Keratinocyte (primary cell): ENCODE measurements around the gene PAX5. TPM values are rescaled to one million over a fixed set of nuclear protein-coding genes. Genes with fewer than 3 reads are reported as not detected.

Experiments
- DNase-seq: peaks from one replicate; pipeline ENCODE4 v3.0.0-alpha.2; 2011; ENCODE audit warnings: low read depth, missing footprints, low spot score
- FAIRE-seq: peaks from 2 replicates; lab custom pipeline; 2011; peaks lifted over from hg19 to GRCh38; lab: Jason Lieb, UNC
- H2AFZ ChIP-seq: 2 replicates; pipeline ENCODE4 v1.6.0; 2012; ENCODE audit warnings: low read length, control low read depth, inconsistent platforms; ENCODE audit not compliant: control insufficient read depth
- H3K27ac ChIP-seq: 2 replicates; pipeline ENCODE4 v1.5.1; 2011; ENCODE audit warnings: low read length; ENCODE audit not compliant: control insufficient read depth, insufficient read depth
- H3K27me3 ChIP-seq: 3 replicates; pipeline ENCODE4 v1.6.0; 2011; ENCODE audit warnings: low read length; ENCODE audit not compliant: control insufficient read depth, insufficient read depth; ENCODE audit errors: extremely low read depth
- H3K36me3 ChIP-seq, 2 experiments: 2 replicates in 1 of 2; 3 replicates in 1 of 2; pipeline ENCODE4 v1.5.1; 2011; ENCODE audit warnings: low read length in 2 of 2, mild to moderate bottlenecking in 1 of 2; ENCODE audit not compliant: control insufficient read depth in 2 of 2, insufficient read depth in 2 of 2; ENCODE audit errors: extremely low read depth in 1 of 2
- H3K4me1 ChIP-seq: 3 replicates; pipeline ENCODE4 v1.5.1; 2011; ENCODE audit warnings: low read length; ENCODE audit not compliant: control insufficient read depth, insufficient read depth; ENCODE audit errors: extremely low read depth
- H3K4me2 ChIP-seq: 3 replicates; pipeline ENCODE4 v1.6.0; 2011; ENCODE audit warnings: low read depth, low read length; ENCODE audit not compliant: control insufficient read depth, insufficient read depth; ENCODE audit errors: extremely low read depth
- H3K4me3 ChIP-seq, 3 experiments: fragments of 200-600 bp in 1 of 3; sonication (generic) in 1 of 3; 2 replicates in 2 of 3; 3 replicates in 1 of 3; pipeline ENCODE4 v1.5.1; 2011 to 2016; ENCODE audit warnings: low read length in 3 of 3, mild to moderate bottlenecking in 3 of 3, control low read depth in 2 of 3, inconsistent platforms in 1 of 3, low read depth in 1 of 3, mixed read lengths in 1 of 3, mixed run types in 1 of 3, moderate library complexity in 1 of 3; ENCODE audit not compliant: control insufficient read depth in 2 of 3, insufficient read depth in 2 of 3; ENCODE audit errors: extremely low read depth in 1 of 3
- H3K79me2 ChIP-seq: 2 replicates; pipeline ENCODE4 v1.6.0; 2012; ENCODE audit warnings: low read length; ENCODE audit not compliant: control insufficient read depth, insufficient read depth
- H3K9ac ChIP-seq: 3 replicates; pipeline ENCODE4 v1.6.0; 2011; ENCODE audit warnings: low read length; ENCODE audit not compliant: control insufficient read depth, insufficient read depth; ENCODE audit errors: extremely low read depth
- H3K9me1 ChIP-seq: 3 replicates; pipeline ENCODE4 v1.6.0; 2011; ENCODE audit warnings: low read length; ENCODE audit not compliant: control insufficient read depth, insufficient read depth; ENCODE audit errors: extremely low read depth
- H3K9me3 ChIP-seq: 2 replicates; pipeline ENCODE4 v1.5.1; 2012; ENCODE audit warnings: low read depth, low read length; ENCODE audit not compliant: control insufficient read depth
- H4K20me1 ChIP-seq: 3 replicates; pipeline ENCODE4 v1.6.0; 2011; ENCODE audit warnings: low read length; ENCODE audit not compliant: control insufficient read depth, insufficient read depth; ENCODE audit errors: extremely low read depth
- CTCF ChIP-seq, 3 experiments: IDR thresholded peaks in 1 of 3; conservative IDR thresholded peaks in 1 of 3; optimal IDR thresholded peaks in 1 of 3; 2 replicates in 2 of 3; 3 replicates in 1 of 3; pipeline versions ENCODE3 to v1.5.1; 2011; ENCODE audit warnings: low read length in 3 of 3, mild to moderate bottlenecking in 3 of 3, moderate library complexity in 2 of 3, control low read depth in 1 of 3, inconsistent platforms in 1 of 3; ENCODE audit not compliant: insufficient read depth in 2 of 3; ENCODE audit errors: extremely low read depth in 1 of 3
- EZH2 ChIP-seq: IDR thresholded peaks from one replicate; pipeline ENCODE4 v1.6.1; 2012; ENCODE audit warnings: inconsistent platforms, mild to moderate bottlenecking, low read length, moderate library complexity
- dilution Hi-C: fragments of 300-500 bp; cut with MboI; formaldehyde crosslinking; loops from one replicate; pipeline ENCODE4 v1.7.0; 2020; ENCODE audit warnings: low sequenced_read_pairs; ENCODE audit not compliant: extremely low pct_ligation_motif_present
- polyA plus RNA-seq, 5 experiments: library from polyadenylated mRNA; depleted of rRNA in 3 of 5; stranded (reverse) in 3 of 5; stranded (forward) in 1 of 5; unstranded in 1 of 5; fragments of >200 nt; gene quantifications; 1 replicate in 1 of 5; 2 replicates in 3 of 5; 3 replicates in 1 of 5; pipeline versions ENCODE4 v1.2.1 to v1.2.3, GENCODE V29; 2011 to 2012; ENCODE audit warnings: missing spikeins in 2 of 5, low read depth in 1 of 5, low replicate concordance in 1 of 5

The PAX5 gene
- polyA plus RNA-seq, 1 donor (not counting 4 experiments of a cell fraction or from before 2014, with no cell fraction given), result not detected

- no peak overlapping the region for H3K4me2 ChIP-seq
- no peaks in the 10 kb centered on the region for H3K9me1 ChIP-seq
- H3K4me3 ChIP-seq, result no peak overlapping the region
- no peak for FAIRE-seq
- TF ChIP-seq CTCF (optimal IDR thresholded peaks at IDR 0.05 in 1 of 3, IDR thresholded peaks at IDR 0.05 in 1 of 3, conservative IDR thresholded peaks at IDR 0.05 in 1 of 3; ENCODE audit: extremely low read depth in 1 of 3, insufficient read depth in 2 of 3, low read length in 3 of 3) (no peak), EZH2 (no peak)
- dilution Hi-C loops, result no loop called here
- H3K9me3 ChIP-seq, result no peaks in the 10 kb centered on the region
- H3K4me1 ChIP-seq, result peaks cover 13% of the 10 kb centered on the region
- H2AFZ ChIP-seq, result no peak overlapping the region
- H3K27ac ChIP-seq, result no peak overlapping the region
- no peaks in the 10 kb centered on the region for H3K27me3 ChIP-seq
- H3K9ac ChIP-seq, result no peak overlapping the region
- H3K36me3 ChIP-seq, result no peaks in the 10 kb centered on the region
- H3K79me2 ChIP-seq, result no peaks in the 10 kb centered on the region
- no peaks in the 10 kb centered on the region for H4K20me1 ChIP-seq
- DNase-seq, result no peak
Measured at GRCh38 chr9:36968574-36969215, 65.4 kb downstream of the PAX5 start.

- Histone ChIP-seq H3K36me3 (no peaks in the 10 kb centered on the region), H3K27ac (no peak overlapping the region), H3K4me2 (no peak overlapping the region), H3K9me1 (no peaks in the 10 kb centered on the region), H3K9me3 (no peaks in the 10 kb centered on the region), H3K4me3 (no peak overlapping the region), H4K20me1 (no peaks in the 10 kb centered on the region), H2AFZ (no peak overlapping the region), H3K4me1 (peaks cover 13% of the 10 kb centered on the region), H3K27me3 (no peaks in the 10 kb centered on the region), H3K79me2 (no peaks in the 10 kb centered on the region), H3K9ac (no peak overlapping the region)
- DNase-seq (no peak), FAIRE-seq (peak; percentile 41)
- no peak for TF ChIP-seq CTCF (optimal IDR thresholded peaks at IDR 0.05 in 1 of 3, IDR thresholded peaks at IDR 0.05 in 1 of 3, conservative IDR thresholded peaks at IDR 0.05 in 1 of 3; ENCODE audit: extremely low read depth in 1 of 3, insufficient read depth in 2 of 3, low read length in 3 of 3)
- no peak for TF ChIP-seq EZH2
- dilution Hi-C loops, result no loop called here
Measured at GRCh38 chr9:36967997-36968396, 66.1 kb downstream of the PAX5 start.
